Keratinocyte (primary cell): ENCODE data around the gene SLC2A9. TPM values are rescaled to one million over a fixed set of nuclear protein-coding genes. Genes with fewer than 3 reads are reported as not detected.

ENCODE experiments used
- DNase-seq: peaks from one replicate; pipeline ENCODE4 v3.0.0-alpha.2; 2011; ENCODE audit warnings: low read depth, missing footprints, low spot score
- FAIRE-seq: peaks from 2 replicates; lab custom pipeline; 2011; peaks lifted over from hg19 to GRCh38; lab: Jason Lieb, UNC
- H2AFZ ChIP-seq: 2 replicates; pipeline ENCODE4 v1.6.0; 2012; ENCODE audit warnings: low read length, control low read depth, inconsistent platforms; ENCODE audit not compliant: control insufficient read depth
- H3K27ac ChIP-seq: 2 replicates; pipeline ENCODE4 v1.5.1; 2011; ENCODE audit warnings: low read length; ENCODE audit not compliant: control insufficient read depth, insufficient read depth
- H3K27me3 ChIP-seq: 3 replicates; pipeline ENCODE4 v1.6.0; 2011; ENCODE audit warnings: low read length; ENCODE audit not compliant: control insufficient read depth, insufficient read depth; ENCODE audit errors: extremely low read depth
- H3K36me3 ChIP-seq, 2 experiments: 2 replicates in 1 of 2; 3 replicates in 1 of 2; pipeline ENCODE4 v1.5.1; 2011; ENCODE audit warnings: low read length in 2 of 2, mild to moderate bottlenecking in 1 of 2; ENCODE audit not compliant: control insufficient read depth in 2 of 2, insufficient read depth in 2 of 2; ENCODE audit errors: extremely low read depth in 1 of 2
- H3K4me1 ChIP-seq: 3 replicates; pipeline ENCODE4 v1.5.1; 2011; ENCODE audit warnings: low read length; ENCODE audit not compliant: control insufficient read depth, insufficient read depth; ENCODE audit errors: extremely low read depth
- H3K4me2 ChIP-seq: 3 replicates; pipeline ENCODE4 v1.6.0; 2011; ENCODE audit warnings: low read depth, low read length; ENCODE audit not compliant: control insufficient read depth, insufficient read depth; ENCODE audit errors: extremely low read depth
- H3K4me3 ChIP-seq, 3 experiments: fragments of 200-600 bp in 1 of 3; sonication (generic) in 1 of 3; 2 replicates in 2 of 3; 3 replicates in 1 of 3; pipeline ENCODE4 v1.5.1; 2011 to 2016; ENCODE audit warnings: low read length in 3 of 3, mild to moderate bottlenecking in 3 of 3, control low read depth in 2 of 3, inconsistent platforms in 1 of 3, low read depth in 1 of 3, mixed read lengths in 1 of 3, mixed run types in 1 of 3, moderate library complexity in 1 of 3; ENCODE audit not compliant: control insufficient read depth in 2 of 3, insufficient read depth in 2 of 3; ENCODE audit errors: extremely low read depth in 1 of 3
- H3K79me2 ChIP-seq: 2 replicates; pipeline ENCODE4 v1.6.0; 2012; ENCODE audit warnings: low read length; ENCODE audit not compliant: control insufficient read depth, insufficient read depth
- H3K9ac ChIP-seq: 3 replicates; pipeline ENCODE4 v1.6.0; 2011; ENCODE audit warnings: low read length; ENCODE audit not compliant: control insufficient read depth, insufficient read depth; ENCODE audit errors: extremely low read depth
- H3K9me1 ChIP-seq: 3 replicates; pipeline ENCODE4 v1.6.0; 2011; ENCODE audit warnings: low read length; ENCODE audit not compliant: control insufficient read depth, insufficient read depth; ENCODE audit errors: extremely low read depth
- H3K9me3 ChIP-seq: 2 replicates; pipeline ENCODE4 v1.5.1; 2012; ENCODE audit warnings: low read depth, low read length; ENCODE audit not compliant: control insufficient read depth
- H4K20me1 ChIP-seq: 3 replicates; pipeline ENCODE4 v1.6.0; 2011; ENCODE audit warnings: low read length; ENCODE audit not compliant: control insufficient read depth, insufficient read depth; ENCODE audit errors: extremely low read depth
- CTCF ChIP-seq, 3 experiments: IDR thresholded peaks in 1 of 3; conservative IDR thresholded peaks in 1 of 3; optimal IDR thresholded peaks in 1 of 3; 2 replicates in 2 of 3; 3 replicates in 1 of 3; pipeline versions ENCODE3 to v1.5.1; 2011; ENCODE audit warnings: low read length in 3 of 3, mild to moderate bottlenecking in 3 of 3, moderate library complexity in 2 of 3, control low read depth in 1 of 3, inconsistent platforms in 1 of 3; ENCODE audit not compliant: insufficient read depth in 2 of 3; ENCODE audit errors: extremely low read depth in 1 of 3
- EZH2 ChIP-seq: IDR thresholded peaks from one replicate; pipeline ENCODE4 v1.6.1; 2012; ENCODE audit warnings: inconsistent platforms, mild to moderate bottlenecking, low read length, moderate library complexity
- dilution Hi-C: fragments of 300-500 bp; cut with MboI; formaldehyde crosslinking; loops from one replicate; pipeline ENCODE4 v1.7.0; 2020; ENCODE audit warnings: low sequenced_read_pairs; ENCODE audit not compliant: extremely low pct_ligation_motif_present
- polyA plus RNA-seq, 5 experiments: library from polyadenylated mRNA; depleted of rRNA in 3 of 5; stranded (reverse) in 3 of 5; stranded (forward) in 1 of 5; unstranded in 1 of 5; fragments of >200 nt; gene quantifications; 1 replicate in 1 of 5; 2 replicates in 3 of 5; 3 replicates in 1 of 5; pipeline versions ENCODE4 v1.2.1 to v1.2.3, GENCODE V29; 2011 to 2012; ENCODE audit warnings: missing spikeins in 2 of 5, low read depth in 1 of 5, low replicate concordance in 1 of 5

The SLC2A9 gene
- polyA plus RNA-seq, 1 donor (not counting 4 experiments of a cell fraction or from before 2014, with no cell fraction given) = 37.3 TPM

- Histone ChIP-seq H2AFZ (no peak overlapping the region), H3K9me1 (no peaks in the 10 kb centered on the region), H3K36me3 (peaks cover 6 to 7% of the 10 kb centered on the region in 2 experiments), H3K4me3 (no peak overlapping the region), H3K4me1 (no peaks in the 10 kb centered on the region), H3K4me2 (no peak overlapping the region), H3K27ac (no peak overlapping the region), H3K79me2 (no peaks in the 10 kb centered on the region), H3K9ac (no peak overlapping the region), H4K20me1 (no peaks in the 10 kb centered on the region), H3K9me3 (no peaks in the 10 kb centered on the region), H3K27me3 (no peaks in the 10 kb centered on the region)
- DNase-seq (no peak), FAIRE-seq (no peak)
- TF ChIP-seq CTCF (optimal IDR thresholded peaks at IDR 0.05 in 1 of 3, IDR thresholded peaks at IDR 0.05 in 1 of 3, conservative IDR thresholded peaks at IDR 0.05 in 1 of 3; ENCODE audit: extremely low read depth in 1 of 3, insufficient read depth in 2 of 3, low read length in 3 of 3) (no peak), EZH2 (no peak)
- dilution Hi-C loops = no loop called here
Measured at GRCh38 chr4:10066670-10067651, 45.7 kb upstream of the SLC2A9 start.

GRCh38 chr4:10066206-10066605, 44.9 kb upstream of the SLC2A9 start:
- H3K9me1 ChIP-seq = no peaks in the 10 kb centered on the region
- H3K36me3 ChIP-seq = peaks cover 6 to 7% of the 10 kb centered on the region in 2 experiments
- H3K27me3 ChIP-seq = no peaks in the 10 kb centered on the region
- dilution Hi-C loops = no loop called here
- H3K4me2 ChIP-seq = no peak overlapping the region
- peaks cover 6% of the 10 kb centered on the region for H3K4me1 ChIP-seq
- no peak overlapping the region for H3K4me3 ChIP-seq
- no peaks in the 10 kb centered on the region for H3K9me3 ChIP-seq
- H4K20me1 ChIP-seq = no peaks in the 10 kb centered on the region
- H2AFZ ChIP-seq = no peak overlapping the region
- no peak for DNase-seq
- no peak for FAIRE-seq
- H3K9ac ChIP-seq = no peak overlapping the region
- TF ChIP-seq EZH2 (no peak), CTCF (optimal IDR thresholded peaks at IDR 0.05 in 1 of 3, IDR thresholded peaks at IDR 0.05 in 1 of 3, conservative IDR thresholded peaks at IDR 0.05 in 1 of 3; ENCODE audit: extremely low read depth in 1 of 3, insufficient read depth in 2 of 3, low read length in 3 of 3) (no peak)
- no peak overlapping the region for H3K27ac ChIP-seq
- no peaks in the 10 kb centered on the region for H3K79me2 ChIP-seq
